GM12891 (cell line): Measurements from ENCODE around the gene JAZF1.

ENCODE experiments used
- POLR2A ChIP-seq: IDR thresholded peaks from 2 replicates; pipeline ENCODE4 v1.6.1; 2011; ENCODE audit warnings: low read depth, low read length, control low read depth
- POLR2AphosphoS5 ChIP-seq: IDR thresholded peaks from 2 replicates; pipeline ENCODE4 v1.6.1; 2011; ENCODE audit warnings: low read depth, low read length, control low read depth
- POU2F2 ChIP-seq: IDR thresholded peaks from 2 replicates; pipeline ENCODE4 v1.6.1; 2011; ENCODE audit warnings: low read depth, mild to moderate bottlenecking, control low read depth, low read length, moderate library complexity
- SPI1 ChIP-seq: IDR thresholded peaks from 2 replicates; pipeline ENCODE4 v1.6.1; 2011; ENCODE audit warnings: low read depth, low read length, control low read depth
- TAF1 ChIP-seq: IDR thresholded peaks from 2 replicates; pipeline ENCODE4 v1.6.1; 2011; ENCODE audit warnings: low read depth, low read length, control low read depth

GRCh38 chr7:28191184-28191583 is 10.6 kb upstream of the JAZF1 start:
- no peak for TF ChIP-seq POLR2AphosphoS5
- TF ChIP-seq TAF1, result no peak
- TF ChIP-seq SPI1, result no peak
- no peak for TF ChIP-seq POLR2A
- TF ChIP-seq POU2F2, result no peak
